ENCODE results near the gene KRI1.
"Not testable (repeated sequence)": the region's sequence is repeated elsewhere in the genome, so short reads cannot be mapped to it uniquely, and the experiment has no call there.

Gene KRI1

GRCh38 chr19:10554760-10555609, 10.8 kb downstream of the KRI1 start:
- in situ Hi-C loops (cut with HindIII; ENCODE audit: low pct_ligation_motif_present, low sequenced_read_pairs), result no loop called here
- Histone ChIP-seq H3K27me3 (replicated peaks) (no peaks in the 10 kb centered on the region), H3K4me3 (ENCODE audit: low read depth, low read length) (no peak overlapping the region), H3K36me3 (replicated peaks) (peaks cover 67% of the 10 kb centered on the region), H3K27ac (no peak overlapping the region)
- TF ChIP-seq, protein P1, sequence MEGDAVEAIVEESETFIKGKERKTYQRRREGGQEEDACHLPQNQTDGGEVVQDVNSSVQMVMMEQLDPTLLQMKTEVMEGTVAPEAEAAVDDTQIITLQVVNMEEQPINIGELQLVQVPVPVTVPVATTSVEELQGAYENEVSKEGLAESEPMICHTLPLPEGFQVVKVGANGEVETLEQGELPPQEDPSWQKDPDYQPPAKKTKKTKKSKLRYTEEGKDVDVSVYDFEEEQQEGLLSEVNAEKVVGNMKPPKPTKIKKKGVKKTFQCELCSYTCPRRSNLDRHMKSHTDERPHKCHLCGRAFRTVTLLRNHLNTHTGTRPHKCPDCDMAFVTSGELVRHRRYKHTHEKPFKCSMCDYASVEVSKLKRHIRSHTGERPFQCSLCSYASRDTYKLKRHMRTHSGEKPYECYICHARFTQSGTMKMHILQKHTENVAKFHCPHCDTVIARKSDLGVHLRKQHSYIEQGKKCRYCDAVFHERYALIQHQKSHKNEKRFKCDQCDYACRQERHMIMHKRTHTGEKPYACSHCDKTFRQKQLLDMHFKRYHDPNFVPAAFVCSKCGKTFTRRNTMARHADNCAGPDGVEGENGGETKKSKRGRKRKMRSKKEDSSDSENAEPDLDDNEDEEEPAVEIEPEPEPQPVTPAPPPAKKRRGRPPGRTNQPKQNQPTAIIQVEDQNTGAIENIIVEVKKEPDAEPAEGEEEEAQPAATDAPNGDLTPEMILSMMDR (IDR thresholded peaks at IDR 0.05; ENCODE audit: low read depth, low read length, missing control alignments), result peak; percentile 41
- DNase-seq, result no peak

DNA sequence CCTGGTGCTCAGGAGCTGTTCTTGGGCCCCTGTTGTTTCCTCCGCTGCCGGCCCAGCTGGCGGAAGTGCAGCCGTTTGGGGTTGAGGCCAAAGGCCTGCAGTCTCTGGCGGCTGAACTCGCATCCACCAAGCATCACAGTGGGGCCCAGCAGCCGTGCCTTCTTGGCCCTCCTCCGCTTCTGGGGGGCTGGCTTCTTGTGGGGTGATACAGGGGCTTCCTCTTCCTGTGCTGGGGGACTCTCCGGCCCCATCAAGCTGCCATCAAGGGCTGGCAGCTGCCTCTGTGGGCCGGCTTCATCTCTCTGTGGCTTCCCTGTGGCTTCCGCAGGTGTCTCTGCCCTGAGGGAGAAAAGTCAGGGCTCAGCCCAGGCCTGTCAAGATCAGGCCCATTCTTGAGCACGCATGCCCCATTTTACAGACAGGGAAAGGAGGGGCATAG, 11.8 kb downstream of the KRI1 start:
- Histone ChIP-seq H3K27ac (no peak overlapping the region), H3K4me3 (ENCODE audit: low read depth, low read length) (no peak overlapping the region), H3K27me3 (replicated peaks) (no peaks in the 10 kb centered on the region), H3K36me3 (replicated peaks) (peaks cover 62% of the 10 kb centered on the region)
- in situ Hi-C loops (cut with HindIII; ENCODE audit: low pct_ligation_motif_present, low sequenced_read_pairs), result no loop called here
- TF ChIP-seq, protein P1 (IDR thresholded peaks at IDR 0.05; ENCODE audit: low read depth, low read length, missing control alignments), result no peak
- no peak for DNase-seq

- no peak for DNase-seq
- Histone ChIP-seq H3K27ac (no peak overlapping the region), H3K36me3 (replicated peaks) (peaks cover 61% of the 10 kb centered on the region), H3K4me3 (ENCODE audit: low read depth, low read length) (no peak overlapping the region), H3K27me3 (replicated peaks) (no peaks in the 10 kb centered on the region)
- TF ChIP-seq, protein P1 (IDR thresholded peaks at IDR 0.05; ENCODE audit: low read depth, low read length, missing control alignments), result no peak
- in situ Hi-C loops (cut with HindIII; ENCODE audit: low pct_ligation_motif_present, low sequenced_read_pairs), result no loop called here
Measured at GRCh38 chr19:10553087-10553667, 12.6 kb downstream of the KRI1 start.

GRCh38 chr19:10552510-10553053, 13.2 kb downstream of the KRI1 start:
- no peak overlapping the region for H3K27ac ChIP-seq
- H3K27me3 ChIP-seq (replicated peaks), result no peaks in the 10 kb centered on the region
- in situ Hi-C loops (cut with HindIII; ENCODE audit: low pct_ligation_motif_present, low sequenced_read_pairs), result no loop called here
- DNase-seq, result no peak
- no peak overlapping the region for H3K4me3 ChIP-seq (ENCODE audit: low read depth, low read length)
- TF ChIP-seq, protein P1 (IDR thresholded peaks at IDR 0.05; ENCODE audit: low read depth, low read length, missing control alignments), result no peak
- peaks cover 58% of the 10 kb centered on the region for H3K36me3 ChIP-seq (replicated peaks)

GRCh38 chr19:10551698-10552301, 14.0 kb downstream of the KRI1 start:
- H3K4me3 ChIP-seq (ENCODE audit: low read depth, low read length), result no peak overlapping the region
- no peaks in the 10 kb centered on the region for H3K27me3 ChIP-seq (replicated peaks)
- no peak for DNase-seq
- peaks cover 55% of the 10 kb centered on the region for H3K36me3 ChIP-seq (replicated peaks)
- in situ Hi-C loops (cut with HindIII; ENCODE audit: low pct_ligation_motif_present, low sequenced_read_pairs), result no loop called here
- TF ChIP-seq, protein P1 (IDR thresholded peaks at IDR 0.05; ENCODE audit: low read depth, low read length, missing control alignments), result peak; percentile 35
- H3K27ac ChIP-seq, result no peak overlapping the region

DNA sequence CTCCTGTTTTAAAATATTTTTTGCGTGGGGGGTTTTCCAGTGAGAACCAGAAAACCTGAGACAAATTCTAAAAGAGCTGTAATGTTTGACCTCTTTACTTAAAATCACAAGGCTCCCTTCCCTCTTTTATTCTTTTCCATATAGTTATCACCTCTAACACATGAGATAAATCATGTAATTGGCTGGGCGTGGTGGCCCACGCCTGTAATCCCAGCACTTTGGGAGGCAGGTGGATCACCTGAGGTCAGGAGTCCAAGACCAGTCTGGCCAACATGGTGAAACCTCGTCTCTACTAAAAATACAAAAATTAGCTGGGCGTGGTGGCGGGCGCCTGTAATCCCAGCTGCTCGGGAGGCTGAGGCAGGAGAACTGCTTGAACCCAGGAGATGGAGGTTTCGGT, 14.8 kb downstream of the KRI1 start:
- H3K27ac ChIP-seq; H3K27me3 ChIP-seq (replicated peaks); DNase-seq; in situ Hi-C loops (cut with HindIII; ENCODE audit: low pct_ligation_motif_present, low sequenced_read_pairs); H3K4me3 ChIP-seq (ENCODE audit: low read depth, low read length): not testable (repeated sequence)
- peaks cover 55% of the 10 kb centered on the region for H3K36me3 ChIP-seq (replicated peaks)

All from brain microvascular endothelial cell (primary cell).